ENCODE data around the gene SYCP3. TPM values are rescaled to one million over a fixed set of nuclear protein-coding genes. Genes with fewer than 3 reads are reported as not detected.
"Not testable (repeated sequence)": the region's sequence is repeated elsewhere in the genome, so short reads cannot be mapped to it uniquely, and the experiment has no call there.

The SYCP3 gene
- total RNA-seq, 1 donor from 2014 or later = not detected

DNA sequence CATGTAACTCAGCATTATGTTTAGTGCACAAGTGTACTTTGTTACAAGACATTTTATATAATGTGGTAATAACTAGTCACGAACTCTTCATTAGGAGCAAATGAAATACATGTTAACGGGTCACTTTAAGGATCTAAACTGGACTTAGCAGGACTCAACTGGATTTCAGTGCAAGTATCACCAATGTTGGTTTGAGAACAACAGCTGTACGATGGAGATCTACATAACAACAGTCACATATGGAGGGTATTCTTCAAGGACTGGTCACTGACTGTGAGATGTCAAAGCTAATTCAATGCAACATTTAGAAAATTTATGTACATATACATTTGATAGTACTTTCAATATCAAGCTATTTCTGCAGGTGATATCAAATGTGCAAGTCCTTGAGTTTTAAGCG, 22.5 kb upstream of the SYCP3 start:
- DNase-seq (ENCODE audit: extremely low read depth, low read depth, low spot score) = no peak

DNA sequence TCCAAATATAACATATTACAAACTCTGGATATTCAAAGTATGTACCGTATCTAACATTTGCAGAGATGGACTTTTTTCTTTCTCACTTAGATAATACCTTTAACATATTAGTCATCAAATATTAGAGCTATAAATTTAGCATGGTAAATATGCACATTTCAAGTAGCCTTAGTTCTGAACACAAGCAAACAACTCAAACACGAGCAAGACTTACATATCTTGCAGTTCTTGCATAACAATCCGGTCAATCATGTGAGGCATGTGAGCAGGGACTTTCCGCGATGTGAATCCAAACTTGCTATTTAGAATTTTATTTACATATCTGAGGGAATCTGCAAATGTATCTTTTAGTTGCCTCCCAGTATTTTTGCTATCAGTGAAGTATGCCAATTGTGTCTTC, 22.1 kb upstream of the SYCP3 start:
- no peak for DNase-seq (ENCODE audit: extremely low read depth, low read depth, low spot score)

DNA sequence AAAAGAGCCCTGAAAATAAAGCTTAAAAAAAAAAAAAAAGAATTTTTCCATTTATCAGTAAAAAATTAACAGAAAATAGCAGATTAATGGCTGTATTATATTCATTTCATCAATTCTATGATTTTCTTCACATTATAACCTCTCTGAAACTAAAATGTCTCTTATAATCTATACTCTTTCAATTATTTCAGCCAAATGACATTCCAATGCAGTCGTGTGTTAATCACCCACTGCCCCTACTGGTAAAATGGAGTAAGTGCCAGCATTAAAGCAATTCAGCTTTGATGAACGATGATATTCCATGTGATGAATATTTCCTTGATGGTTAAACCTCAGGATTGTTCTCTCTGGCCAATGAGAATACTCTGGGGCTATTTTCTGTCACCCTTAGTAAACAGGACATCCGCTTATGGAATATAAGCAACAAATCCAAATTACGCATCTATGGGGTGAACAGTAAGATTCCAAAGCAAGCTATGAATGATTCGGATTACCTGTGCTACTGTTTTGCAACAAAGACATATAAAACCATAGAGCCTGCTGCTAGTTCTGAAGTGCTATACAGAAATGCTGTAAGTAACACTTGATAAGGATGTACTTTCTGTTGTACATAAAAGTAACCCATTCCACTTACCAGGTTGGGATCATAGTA, 20.3 kb upstream of the SYCP3 start:
- no peak for DNase-seq (ENCODE audit: extremely low read depth, low read depth, low spot score)

DNA sequence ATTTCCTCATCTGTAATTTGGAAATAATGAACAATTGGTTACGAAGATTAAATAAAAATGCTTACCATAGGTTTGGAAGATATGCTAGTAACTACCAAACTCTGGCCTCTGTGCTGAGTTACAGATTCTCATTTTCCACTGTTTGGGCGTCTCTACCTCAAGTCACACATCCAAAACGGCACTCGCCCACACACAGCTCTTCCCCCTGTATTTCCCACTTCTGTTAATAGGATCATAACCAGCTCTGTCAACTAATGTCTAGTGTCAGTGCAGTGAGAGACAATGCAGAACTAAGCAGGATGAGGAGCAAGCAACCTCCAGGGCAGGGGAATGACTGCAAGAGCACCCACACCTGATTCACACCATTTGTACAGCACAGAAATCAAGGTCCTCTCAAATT, 10.9 kb upstream of the SYCP3 start:
- DNase-seq (ENCODE audit: extremely low read depth, low read depth, low spot score) = no peak

DNA sequence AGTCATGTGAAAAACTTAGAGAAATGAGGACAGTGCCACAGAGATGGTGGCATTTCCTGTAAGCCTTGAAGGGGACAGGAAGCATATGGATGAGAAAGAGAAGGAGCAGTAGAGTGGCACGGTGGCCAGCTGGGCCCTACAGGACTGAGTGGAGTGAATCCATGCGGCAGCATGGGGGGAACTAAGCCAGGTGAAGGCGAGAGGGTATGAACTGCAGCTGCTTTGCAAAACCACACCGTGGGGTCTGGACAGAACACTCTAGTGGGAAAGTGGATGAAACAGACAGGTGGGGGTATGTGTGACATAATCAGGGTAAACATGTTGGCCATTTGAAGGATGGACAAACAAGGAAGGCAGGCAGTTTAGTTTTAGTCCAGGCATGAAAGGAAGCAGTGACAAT, 10.4 kb upstream of the SYCP3 start:
- no peak for DNase-seq (ENCODE audit: extremely low read depth, low read depth, low spot score)

DNA sequence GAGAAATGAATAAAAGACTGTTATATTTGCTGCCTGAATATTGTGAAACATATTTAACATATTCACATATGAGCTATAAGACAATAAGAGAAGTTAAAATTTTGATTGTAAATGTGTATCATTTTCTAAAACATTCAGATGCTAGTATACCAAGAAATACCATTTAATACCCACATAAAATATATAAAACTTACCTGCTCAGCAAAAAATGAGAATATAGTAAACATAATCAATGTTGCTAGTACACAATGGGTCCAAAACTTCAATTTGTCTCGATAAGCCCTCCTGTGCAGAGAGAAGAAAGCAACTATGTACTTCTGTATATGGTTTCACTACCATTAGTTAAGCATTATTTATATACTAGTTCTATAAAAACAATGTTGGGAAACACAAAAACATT, 9.6 kb upstream of the SYCP3 start:
- DNase-seq (ENCODE audit: extremely low read depth, low read depth, low spot score) = no peak

DNA sequence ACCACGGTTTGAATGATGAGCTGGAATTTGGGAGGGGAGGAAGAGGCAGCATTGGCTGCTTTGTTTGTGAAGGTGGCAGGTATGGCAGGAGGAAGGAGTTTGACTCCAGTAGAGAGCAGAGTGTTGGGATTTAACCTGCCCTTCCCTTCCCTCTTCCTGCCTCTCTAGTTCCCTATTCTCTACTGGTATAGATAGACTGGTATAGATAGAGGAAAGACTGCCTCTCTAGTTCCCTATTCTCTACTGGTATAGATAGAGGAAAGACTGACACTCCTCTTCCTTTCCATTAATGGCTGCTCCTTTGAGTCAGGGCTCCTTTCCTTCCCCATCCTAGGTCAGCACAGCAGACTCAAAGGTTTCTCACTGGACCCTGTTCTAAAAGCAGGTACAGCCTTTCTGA, 8.4 kb upstream of the SYCP3 start:
- no peak for DNase-seq (ENCODE audit: extremely low read depth, low read depth, low spot score)

DNA sequence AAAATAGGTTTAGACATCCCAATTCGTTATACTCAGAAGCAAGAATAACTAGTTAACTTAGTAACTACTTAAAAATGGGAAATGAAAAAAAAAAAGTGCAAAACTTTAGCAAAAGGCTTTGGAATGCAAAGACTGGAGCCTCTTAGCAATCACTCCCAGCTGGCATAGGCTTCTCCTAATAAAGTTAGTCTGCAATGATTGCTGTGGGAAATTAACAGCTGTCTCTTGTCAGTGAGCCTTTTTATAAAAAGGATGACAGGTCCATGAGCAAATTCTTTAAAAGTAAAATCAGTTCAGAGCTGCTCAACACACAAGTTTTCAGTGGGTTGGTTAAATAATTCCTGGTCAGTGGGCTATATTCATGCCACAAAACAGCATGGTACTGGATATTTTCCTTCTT, 7.4 kb upstream of the SYCP3 start:
- no peak for DNase-seq (ENCODE audit: extremely low read depth, low read depth, low spot score)

DNA sequence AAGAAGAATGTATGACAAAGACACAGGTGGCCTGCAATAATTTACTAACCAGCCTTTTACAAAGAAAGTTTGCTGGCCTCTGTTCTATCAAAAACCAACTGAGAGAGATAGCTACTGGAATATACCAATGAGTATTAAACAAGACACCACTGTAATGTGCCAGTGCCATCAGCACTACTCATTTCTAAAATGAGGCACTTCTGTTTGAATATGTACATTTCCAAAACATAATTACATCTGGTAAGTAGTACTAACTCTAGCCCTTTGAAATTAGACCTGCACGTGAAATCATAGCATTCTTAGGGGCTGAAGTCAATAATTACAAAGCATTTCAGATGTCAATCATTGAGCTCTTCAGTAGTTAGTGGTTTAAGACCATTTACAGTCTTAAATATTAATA, 6.9 kb upstream of the SYCP3 start:
- DNase-seq (ENCODE audit: extremely low read depth, low read depth, low spot score) = no peak

DNA sequence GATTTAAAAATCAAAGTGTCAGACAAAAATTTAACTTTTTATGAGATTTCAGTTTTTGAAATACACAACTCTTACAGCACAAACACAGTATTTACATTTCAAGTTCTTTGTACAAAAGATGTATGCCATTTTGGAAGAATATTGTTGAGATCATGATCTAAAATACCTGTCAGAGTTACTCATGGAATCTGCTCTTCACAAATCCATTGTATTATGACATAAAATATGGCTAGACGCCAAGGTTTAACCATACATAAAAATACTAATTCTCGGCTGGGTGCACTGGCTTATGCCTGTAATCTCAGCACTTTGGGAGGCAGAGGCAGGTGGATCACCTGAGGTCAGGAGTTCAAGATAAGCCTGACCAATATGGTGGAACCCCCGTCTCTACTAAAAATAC, 6.2 kb upstream of the SYCP3 start:
- no peak for DNase-seq (ENCODE audit: extremely low read depth, low read depth, low spot score)

DNA sequence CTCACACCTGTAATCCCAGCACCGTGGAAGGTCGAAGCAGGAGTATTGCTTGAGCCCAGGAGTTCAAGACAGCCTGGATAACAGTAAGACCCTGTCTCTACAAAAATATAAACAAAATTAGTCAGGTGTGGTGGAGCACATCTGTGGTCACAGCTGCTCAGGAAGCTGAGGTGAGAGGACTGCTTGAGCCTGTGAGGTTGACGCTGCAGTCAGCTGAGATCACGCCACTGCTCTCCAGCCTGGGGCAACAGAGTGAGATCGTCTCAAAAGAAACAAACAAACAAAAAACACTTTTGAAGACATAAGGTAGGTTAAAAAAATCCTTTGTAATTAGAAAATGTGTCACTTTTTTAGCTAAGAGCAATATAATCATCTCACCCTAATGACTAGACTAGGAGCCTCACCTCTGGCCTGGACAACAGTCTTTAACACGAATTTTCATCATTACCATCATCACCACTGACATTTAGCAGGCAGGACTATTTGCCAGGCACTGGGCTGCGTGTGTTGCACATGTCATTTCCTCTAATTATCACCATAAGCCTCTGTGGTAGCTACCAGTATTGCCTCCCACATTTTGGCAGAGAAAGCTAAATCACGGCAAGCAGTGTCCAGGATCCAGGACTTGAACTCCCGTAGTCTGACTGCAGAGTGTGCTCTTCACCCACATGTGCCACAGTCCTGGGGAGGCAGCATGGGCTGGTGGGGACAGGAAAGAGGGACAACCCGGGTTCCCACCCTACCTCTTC, 4.6 kb upstream of the SYCP3 start:
- no peak for DNase-seq (ENCODE audit: extremely low read depth, low read depth, low spot score)

DNA sequence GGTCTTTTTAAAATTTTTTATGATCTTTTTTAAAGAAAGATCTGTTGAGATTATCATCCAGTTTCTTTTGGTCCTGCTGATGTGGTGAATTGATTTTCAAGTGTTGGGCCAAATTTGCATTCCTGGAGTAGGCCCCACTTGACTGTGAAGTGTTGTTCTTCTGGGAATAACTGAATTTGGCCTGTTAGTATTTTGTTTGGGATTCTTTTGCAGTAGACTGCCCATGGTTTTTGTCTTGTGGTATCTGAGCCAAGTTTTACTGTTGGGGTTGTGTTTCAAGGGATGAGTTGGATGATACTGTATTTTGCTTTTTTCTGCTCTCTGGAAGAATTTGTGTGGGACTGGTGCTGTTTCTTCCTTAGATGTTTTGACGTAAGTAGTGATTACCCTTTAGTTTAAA, 4.0 kb upstream of the SYCP3 start:
- no peak for DNase-seq (ENCODE audit: extremely low read depth, low read depth, low spot score)

DNA sequence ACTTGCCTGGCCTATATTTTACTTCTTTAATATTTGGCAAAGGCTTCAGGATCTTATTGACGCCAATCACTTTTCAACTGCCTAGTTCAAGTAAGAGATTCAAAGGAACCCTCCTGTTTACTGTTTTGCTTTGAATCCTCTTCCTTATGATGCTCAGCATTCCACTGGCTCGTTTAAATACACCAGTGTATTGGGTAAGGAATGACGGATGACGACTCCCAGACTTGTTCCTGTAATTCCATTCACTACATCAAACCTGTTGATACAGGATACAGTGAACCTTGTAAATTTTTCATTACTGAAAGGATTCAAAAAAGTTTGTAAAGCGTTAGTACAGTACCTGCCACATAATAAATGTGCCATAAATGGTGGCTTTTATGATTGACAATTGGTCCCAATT, 1.7 kb upstream of the SYCP3 start:
- DNase-seq (ENCODE audit: extremely low read depth, low read depth, low spot score) = no peak

DNA sequence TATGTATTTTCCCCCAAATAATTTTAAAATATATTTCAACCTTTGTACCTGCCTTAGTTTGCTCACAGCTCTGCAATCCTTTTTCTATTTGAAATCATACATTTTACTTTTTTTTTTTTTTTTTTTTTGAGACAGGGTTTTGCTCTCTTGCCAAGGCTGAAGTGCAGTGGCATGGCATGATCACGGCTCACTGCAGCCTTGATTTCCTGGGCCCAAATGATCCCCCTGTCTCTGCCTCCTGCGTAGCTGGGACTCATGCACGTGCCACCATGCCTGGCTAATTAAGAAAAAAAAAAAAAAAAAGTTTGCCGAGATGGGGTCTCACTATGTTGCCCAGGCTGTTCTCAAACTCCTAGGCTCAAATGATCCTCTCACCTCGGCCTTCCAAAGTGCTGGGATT, 1.3 kb upstream of the SYCP3 start:
- no peak for DNase-seq (ENCODE audit: extremely low read depth, low read depth, low spot score)

DNA sequence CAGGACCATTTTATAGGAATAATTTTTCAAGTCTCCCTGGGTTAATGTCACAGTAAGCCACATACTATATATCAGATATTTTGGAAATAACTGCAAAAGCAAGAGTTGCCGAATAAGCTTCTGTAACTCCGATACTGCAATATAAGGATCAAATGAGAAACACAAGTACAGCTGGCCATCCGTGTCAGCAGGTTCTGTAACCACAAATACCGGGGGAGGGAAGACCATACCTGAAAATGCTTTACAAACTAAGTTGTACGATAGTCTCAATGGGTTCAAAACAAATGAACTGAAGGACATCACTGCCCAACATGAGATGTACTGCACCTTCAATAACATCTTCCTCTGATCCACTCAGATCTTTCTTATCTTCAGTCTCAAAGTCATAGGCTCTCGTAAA, 1.8 kb downstream of the SYCP3 start:
- no peak for DNase-seq (ENCODE audit: extremely low read depth, low read depth, low spot score)

DNA sequence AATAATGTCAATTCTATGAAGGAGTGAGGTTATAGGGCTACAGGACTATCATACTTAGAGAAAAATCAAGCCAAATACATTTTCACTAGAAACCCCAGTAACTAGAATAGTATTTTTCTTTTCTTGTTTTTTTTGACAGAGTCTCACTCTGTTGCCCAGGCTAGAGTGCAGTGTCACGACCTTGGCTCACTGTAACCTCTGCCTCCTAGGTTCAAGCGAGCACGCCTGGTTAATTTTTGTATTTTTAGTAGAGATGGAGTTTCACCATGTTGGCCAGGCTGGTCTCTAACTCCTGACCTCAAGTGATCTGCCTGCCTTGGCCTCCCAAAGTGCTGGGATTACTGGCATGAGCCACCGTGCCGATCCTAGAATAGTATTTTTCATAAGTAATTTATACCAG, 4.8 kb downstream of the SYCP3 start:
- DNase-seq (ENCODE audit: extremely low read depth, low read depth, low spot score) = not testable (repeated sequence)

DNA sequence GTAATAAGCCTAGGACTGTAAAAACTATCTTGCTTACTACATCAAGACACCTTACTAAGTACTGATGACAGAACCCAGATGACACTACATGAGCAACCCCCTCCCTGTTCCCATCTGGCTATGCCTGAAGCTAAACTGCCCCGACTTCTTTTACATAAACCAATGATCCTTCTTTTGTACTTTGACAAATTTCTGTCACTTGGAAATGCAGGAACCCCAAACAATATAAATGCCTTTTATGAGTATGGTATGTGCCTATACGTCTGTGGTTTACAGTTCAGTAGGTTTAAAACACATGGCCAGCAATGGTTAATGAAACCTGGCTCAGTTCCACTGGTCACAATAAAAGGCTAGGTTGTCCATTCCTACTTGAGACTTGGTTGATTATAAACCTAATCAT, 6.1 kb downstream of the SYCP3 start:
- no peak for DNase-seq (ENCODE audit: extremely low read depth, low read depth, low spot score)

DNA sequence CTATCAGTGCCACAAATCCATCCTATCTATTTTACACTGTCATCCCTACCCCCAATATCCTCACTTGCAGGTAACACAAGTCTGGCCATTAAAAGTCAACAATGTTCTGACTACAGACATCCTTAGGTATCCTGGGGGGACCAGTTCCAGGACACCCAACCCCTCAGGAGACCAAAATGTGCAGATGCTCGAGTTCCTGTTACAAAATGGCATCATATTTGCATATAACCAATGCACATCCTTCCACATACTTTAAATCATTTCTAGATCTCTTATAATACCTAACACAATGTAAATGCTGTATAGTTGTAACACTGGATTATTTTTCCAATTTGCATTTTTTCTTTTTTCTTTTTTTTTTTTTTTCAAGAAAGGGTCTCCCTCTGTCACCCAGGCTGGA, 6.9 kb downstream of the SYCP3 start:
- no peak for DNase-seq (ENCODE audit: extremely low read depth, low read depth, low spot score)

DNA sequence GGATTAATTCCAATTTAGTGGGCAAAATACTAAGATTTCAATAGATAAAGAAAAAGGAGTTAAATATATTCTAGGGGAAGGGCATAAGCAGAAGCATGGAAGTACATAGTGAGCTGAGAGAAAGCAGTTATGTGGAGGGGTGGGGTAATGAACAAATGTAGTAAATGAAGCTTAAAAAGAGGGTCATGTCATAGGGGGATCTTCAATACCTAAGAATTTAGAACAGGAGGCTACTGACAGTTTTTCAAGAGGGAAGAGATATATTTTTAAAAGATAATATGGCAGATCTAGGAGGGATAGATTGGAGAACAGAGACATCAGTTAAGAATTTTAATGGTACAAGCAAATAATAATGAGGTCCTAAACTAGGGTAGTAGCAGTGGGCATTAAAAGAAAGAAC, 9.4 kb downstream of the SYCP3 start:
- no peak for DNase-seq (ENCODE audit: extremely low read depth, low read depth, low spot score)

DNA sequence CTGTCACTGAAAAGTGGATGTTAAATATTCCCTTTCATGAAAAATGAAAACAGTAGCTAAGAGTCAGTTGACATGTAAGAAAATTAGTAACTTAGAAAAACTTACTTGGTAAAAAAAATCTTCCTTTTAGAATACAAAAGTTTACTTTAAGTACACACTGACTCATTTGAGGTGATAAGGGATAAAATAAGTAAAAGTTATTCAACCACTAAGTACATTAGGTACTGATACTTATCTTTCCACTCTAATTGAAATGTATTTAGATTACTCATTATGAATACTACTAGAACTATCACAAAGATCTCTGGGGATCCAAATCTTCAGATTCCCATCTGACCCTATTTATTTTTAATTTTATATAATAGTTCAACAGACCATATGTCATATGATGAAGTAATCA, 12.2 kb downstream of the SYCP3 start:
- no peak for DNase-seq (ENCODE audit: extremely low read depth, low read depth, low spot score)

DNA sequence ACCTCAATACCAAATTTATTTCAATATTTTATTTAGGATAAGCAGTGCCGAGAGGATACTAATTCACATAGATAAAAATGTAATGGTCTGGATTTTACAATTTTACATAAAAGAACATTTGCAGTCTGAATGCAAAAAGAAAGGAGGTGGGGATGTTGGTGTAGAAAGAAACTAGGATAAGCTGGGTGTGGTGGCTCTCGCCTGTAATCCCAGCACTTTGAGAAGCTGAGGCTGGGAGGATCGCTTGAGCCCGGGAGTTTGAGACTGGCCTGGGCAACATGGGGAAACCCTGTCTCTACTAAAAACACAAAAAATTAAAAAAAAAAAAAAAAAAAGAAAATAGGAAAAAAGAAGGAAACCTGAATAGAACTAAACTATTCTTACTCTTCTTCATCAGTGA, 16.9 kb downstream of the SYCP3 start:
- no peak for DNase-seq (ENCODE audit: extremely low read depth, low read depth, low spot score)

DNA sequence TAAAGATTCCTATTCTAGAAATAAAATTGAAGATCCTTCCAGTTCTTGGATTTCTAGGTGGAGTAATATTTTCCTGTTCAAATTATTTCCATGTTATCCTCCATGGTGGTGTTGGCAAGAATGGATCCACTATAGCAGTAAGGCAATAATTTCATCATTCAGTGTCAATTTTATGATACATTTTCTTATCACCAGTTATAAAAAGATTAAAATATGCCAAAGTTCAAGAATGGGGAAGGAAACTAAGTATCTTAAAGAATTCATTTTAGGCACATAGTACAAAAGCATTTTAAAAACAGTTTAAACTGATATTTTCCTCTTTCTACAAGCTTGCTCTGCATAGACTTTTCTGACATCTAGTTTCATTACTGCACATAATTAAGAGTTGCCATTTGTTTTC, 19.1 kb downstream of the SYCP3 start:
- DNase-seq (ENCODE audit: extremely low read depth, low read depth, low spot score) = no peak

DNA sequence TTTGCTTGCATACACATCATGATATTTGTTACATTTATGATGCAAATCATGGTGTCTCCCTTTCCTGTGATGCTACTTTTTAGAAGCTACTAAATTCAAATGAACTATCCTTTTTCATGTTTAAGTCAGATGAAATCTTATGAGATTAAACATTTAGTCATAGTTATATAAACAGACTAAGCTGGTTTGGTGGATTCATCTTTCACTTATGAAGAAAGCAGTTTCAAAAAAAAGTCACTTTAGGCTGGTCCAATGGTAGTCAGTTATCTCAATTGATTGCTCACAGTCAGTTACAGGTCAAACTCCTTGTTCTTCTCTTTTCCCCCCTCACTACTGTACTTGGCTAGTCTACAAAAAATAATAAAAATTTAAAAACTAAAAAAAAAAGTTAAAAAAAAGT, 19.7 kb downstream of the SYCP3 start:
- no peak for DNase-seq (ENCODE audit: extremely low read depth, low read depth, low spot score)
